Measurements from ENCODE around the gene DBX1.
"Not testable (repeated sequence)": the region's sequence is repeated elsewhere in the genome, so short reads cannot be mapped to it uniquely, and the experiment has no call there.

DBX1 gene

GRCh38 chr11:20160425-20161229 is at the start of gene DBX1:
Gene DBX1 (minus strand): TSS chr11:20160475. CDS start chr11:20160324, 151 bp downstream.
- no peak within 1 kb of the TSS for H3K27ac ChIP-seq (ENCODE audit: low read length)
- H3K9me3 ChIP-seq (ENCODE audit: insufficient read depth, low read depth, low read length): no peaks in the 10 kb centered on the region; the same call in 1 of the 2 replicates
- no peak within 1 kb of the TSS for H3K9ac ChIP-seq (ENCODE audit: low read depth, low read length)
- no peaks in the 10 kb centered on the region for H3K36me3 ChIP-seq (ENCODE audit: insufficient read depth, low read depth, low read length)
- peaks cover 100% of the 10 kb centered on the region for H3K27me3 ChIP-seq (ENCODE audit: insufficient read depth, low read length)
- peak within 1 kb of the TSS; percentile 65 for H3K4me3 ChIP-seq (ENCODE audit: low read length)
- peaks cover 30% of the 10 kb centered on the region for H3K4me1 ChIP-seq (ENCODE audit: insufficient read depth, low read length)

- Histone ChIP-seq H3K4me1 (ENCODE audit: insufficient read depth, low read length) (peaks cover 9% of the 10 kb centered on the region; the same call in 1 of the 2 replicates), H3K9me3 (ENCODE audit: insufficient read depth, low read depth, low read length) (peaks cover 7% of the 10 kb centered on the region; the same call in 1 of the 2 replicates), H3K27ac (ENCODE audit: low read length) (no peak overlapping the region), H3K27me3 (ENCODE audit: insufficient read depth, low read length) (peaks cover 93% of the 10 kb centered on the region), H3K36me3 (ENCODE audit: insufficient read depth, low read depth, low read length) (no peaks in the 10 kb centered on the region), H3K9ac (ENCODE audit: low read depth, low read length) (no peak overlapping the region), H3K4me3 (ENCODE audit: low read length) (peak overlapping the region; percentile 51)
Measured at GRCh38 chr11:20208622-20209111, 48.4 kb upstream of the DBX1 start.

- H3K27me3 ChIP-seq (ENCODE audit: insufficient read depth, low read length): peaks cover 96% of the 10 kb centered on the region
Measured at GRCh38 chr11:20207781-20208621, 47.7 kb upstream of the DBX1 start.

GRCh38 chr11:20205807-20206206 is 45.5 kb upstream of the DBX1 start:
- no peak overlapping the region for H3K9ac ChIP-seq (ENCODE audit: low read depth, low read length)
- H3K4me3 ChIP-seq (ENCODE audit: low read length): no peak overlapping the region
- H3K36me3 ChIP-seq (ENCODE audit: insufficient read depth, low read depth, low read length): no peaks in the 10 kb centered on the region
- H3K4me1 ChIP-seq (ENCODE audit: insufficient read depth, low read length): peaks cover 9% of the 10 kb centered on the region; the same call in 1 of the 2 replicates
- H3K27ac ChIP-seq (ENCODE audit: low read length): no peak overlapping the region
- peaks cover 7% of the 10 kb centered on the region; the same call in 1 of the 2 replicates for H3K9me3 ChIP-seq (ENCODE audit: insufficient read depth, low read depth, low read length)
- H3K27me3 ChIP-seq (ENCODE audit: insufficient read depth, low read length): peaks cover 100% of the 10 kb centered on the region

More at GRCh38 chr11:20207781-20208621, 47.7 kb upstream of the DBX1 start:
- Histone ChIP-seq H3K9ac (ENCODE audit: low read depth, low read length) (no peak overlapping the region), H3K4me1 (ENCODE audit: insufficient read depth, low read length) (peaks cover 9% of the 10 kb centered on the region; the same call in 1 of the 2 replicates), H3K27ac (ENCODE audit: low read length) (no peak overlapping the region), H3K9me3 (ENCODE audit: insufficient read depth, low read depth, low read length) (peaks cover 7% of the 10 kb centered on the region; the same call in 1 of the 2 replicates), H3K36me3 (ENCODE audit: insufficient read depth, low read depth, low read length) (no peaks in the 10 kb centered on the region), H3K4me3 (ENCODE audit: low read length) (peak overlapping the region; percentile 51)

GRCh38 chr11:20204681-20205080 is 44.4 kb upstream of the DBX1 start:
- H3K27me3 ChIP-seq (ENCODE audit: insufficient read depth, low read length): peaks cover 100% of the 10 kb centered on the region
- H3K27ac ChIP-seq (ENCODE audit: low read length): no peak overlapping the region
- peaks cover 7% of the 10 kb centered on the region; the same call in 1 of the 2 replicates for H3K9me3 ChIP-seq (ENCODE audit: insufficient read depth, low read depth, low read length)
- H3K4me3 ChIP-seq (ENCODE audit: low read length): no peak overlapping the region
- H3K4me1 ChIP-seq (ENCODE audit: insufficient read depth, low read length): peaks cover 9% of the 10 kb centered on the region; the same call in 1 of the 2 replicates
- H3K36me3 ChIP-seq (ENCODE audit: insufficient read depth, low read depth, low read length): no peaks in the 10 kb centered on the region
- H3K9ac ChIP-seq (ENCODE audit: low read depth, low read length): no peak overlapping the region

- Histone ChIP-seq H3K4me1 (ENCODE audit: insufficient read depth, low read length) (peaks cover 5% of the 10 kb centered on the region; the same call in 1 of the 2 replicates), H3K27ac (ENCODE audit: low read length) (no peak overlapping the region), H3K9ac (ENCODE audit: low read depth, low read length) (no peak overlapping the region), H3K9me3 (ENCODE audit: insufficient read depth, low read depth, low read length) (peaks cover 7% of the 10 kb centered on the region; the same call in 1 of the 2 replicates), H3K27me3 (ENCODE audit: insufficient read depth, low read length) (peaks cover 100% of the 10 kb centered on the region), H3K36me3 (ENCODE audit: insufficient read depth, low read depth, low read length) (no peaks in the 10 kb centered on the region), H3K4me3 (ENCODE audit: low read length) (no peak overlapping the region)
Measured at GRCh38 chr11:20203831-20204230, 43.6 kb upstream of the DBX1 start.

GRCh38 chr11:20201231-20201630 is 41.0 kb upstream of the DBX1 start:
- Histone ChIP-seq H3K9me3 (ENCODE audit: insufficient read depth, low read depth, low read length) (peaks cover 7% of the 10 kb centered on the region; the same call in 1 of the 2 replicates), H3K9ac (ENCODE audit: low read depth, low read length) (no peak overlapping the region), H3K27me3 (ENCODE audit: insufficient read depth, low read length) (peaks cover 100% of the 10 kb centered on the region), H3K27ac (ENCODE audit: low read length) (no peak overlapping the region), H3K36me3 (ENCODE audit: insufficient read depth, low read depth, low read length) (no peaks in the 10 kb centered on the region), H3K4me3 (ENCODE audit: low read length) (no peak overlapping the region), H3K4me1 (ENCODE audit: insufficient read depth, low read length) (no peaks in the 10 kb centered on the region)

- H3K27me3 ChIP-seq (ENCODE audit: insufficient read depth, low read length): peaks cover 94% of the 10 kb centered on the region
- H3K36me3 ChIP-seq (ENCODE audit: insufficient read depth, low read depth, low read length); H3K9me3 ChIP-seq (ENCODE audit: insufficient read depth, low read depth, low read length); H3K4me3 ChIP-seq (ENCODE audit: low read length); H3K27ac ChIP-seq (ENCODE audit: low read length); H3K9ac ChIP-seq (ENCODE audit: low read depth, low read length); H3K4me1 ChIP-seq (ENCODE audit: insufficient read depth, low read length): not testable (repeated sequence)
Measured at GRCh38 chr11:20200331-20200955, 40.2 kb upstream of the DBX1 start.

- Histone ChIP-seq H3K27me3 (ENCODE audit: insufficient read depth, low read length) (peaks cover 85% of the 10 kb centered on the region), H3K4me3 (ENCODE audit: low read length) (no peak overlapping the region), H3K27ac (ENCODE audit: low read length) (no peak overlapping the region), H3K9ac (ENCODE audit: low read depth, low read length) (no peak overlapping the region), H3K4me1 (ENCODE audit: insufficient read depth, low read length) (peaks cover 4% of the 10 kb centered on the region; the same call in 1 of the 2 replicates), H3K9me3 (ENCODE audit: insufficient read depth, low read depth, low read length) (no peaks in the 10 kb centered on the region), H3K36me3 (ENCODE audit: insufficient read depth, low read depth, low read length) (no peaks in the 10 kb centered on the region)
Measured at GRCh38 chr11:20197881-20198280, 37.6 kb upstream of the DBX1 start.

- Histone ChIP-seq H3K9me3 (ENCODE audit: insufficient read depth, low read depth, low read length) (no peaks in the 10 kb centered on the region), H3K9ac (ENCODE audit: low read depth, low read length) (no peak overlapping the region), H3K4me1 (ENCODE audit: insufficient read depth, low read length) (peaks cover 4% of the 10 kb centered on the region; the same call in 1 of the 2 replicates), H3K4me3 (ENCODE audit: low read length) (no peak overlapping the region), H3K27me3 (ENCODE audit: insufficient read depth, low read length) (peaks cover 73% of the 10 kb centered on the region), H3K27ac (ENCODE audit: low read length) (no peak overlapping the region), H3K36me3 (ENCODE audit: insufficient read depth, low read depth, low read length) (no peaks in the 10 kb centered on the region)
Measured at GRCh38 chr11:20194470-20194869, 34.2 kb upstream of the DBX1 start.

GRCh38 chr11:20193307-20193706 is 33.0 kb upstream of the DBX1 start:
- no peaks in the 10 kb centered on the region for H3K36me3 ChIP-seq (ENCODE audit: insufficient read depth, low read depth, low read length)
- H3K9ac ChIP-seq (ENCODE audit: low read depth, low read length): no peak overlapping the region
- H3K9me3 ChIP-seq (ENCODE audit: insufficient read depth, low read depth, low read length): no peaks in the 10 kb centered on the region
- H3K27ac ChIP-seq (ENCODE audit: low read length): no peak overlapping the region
- no peak overlapping the region for H3K4me3 ChIP-seq (ENCODE audit: low read length)
- peaks cover 4% of the 10 kb centered on the region; the same call in 1 of the 2 replicates for H3K4me1 ChIP-seq (ENCODE audit: insufficient read depth, low read length)
- peaks cover 70% of the 10 kb centered on the region for H3K27me3 ChIP-seq (ENCODE audit: insufficient read depth, low read length)

Measured in iPS-20b (cell line).